ENCODE results near the gene KRI1.

The KRI1 gene

DNA sequence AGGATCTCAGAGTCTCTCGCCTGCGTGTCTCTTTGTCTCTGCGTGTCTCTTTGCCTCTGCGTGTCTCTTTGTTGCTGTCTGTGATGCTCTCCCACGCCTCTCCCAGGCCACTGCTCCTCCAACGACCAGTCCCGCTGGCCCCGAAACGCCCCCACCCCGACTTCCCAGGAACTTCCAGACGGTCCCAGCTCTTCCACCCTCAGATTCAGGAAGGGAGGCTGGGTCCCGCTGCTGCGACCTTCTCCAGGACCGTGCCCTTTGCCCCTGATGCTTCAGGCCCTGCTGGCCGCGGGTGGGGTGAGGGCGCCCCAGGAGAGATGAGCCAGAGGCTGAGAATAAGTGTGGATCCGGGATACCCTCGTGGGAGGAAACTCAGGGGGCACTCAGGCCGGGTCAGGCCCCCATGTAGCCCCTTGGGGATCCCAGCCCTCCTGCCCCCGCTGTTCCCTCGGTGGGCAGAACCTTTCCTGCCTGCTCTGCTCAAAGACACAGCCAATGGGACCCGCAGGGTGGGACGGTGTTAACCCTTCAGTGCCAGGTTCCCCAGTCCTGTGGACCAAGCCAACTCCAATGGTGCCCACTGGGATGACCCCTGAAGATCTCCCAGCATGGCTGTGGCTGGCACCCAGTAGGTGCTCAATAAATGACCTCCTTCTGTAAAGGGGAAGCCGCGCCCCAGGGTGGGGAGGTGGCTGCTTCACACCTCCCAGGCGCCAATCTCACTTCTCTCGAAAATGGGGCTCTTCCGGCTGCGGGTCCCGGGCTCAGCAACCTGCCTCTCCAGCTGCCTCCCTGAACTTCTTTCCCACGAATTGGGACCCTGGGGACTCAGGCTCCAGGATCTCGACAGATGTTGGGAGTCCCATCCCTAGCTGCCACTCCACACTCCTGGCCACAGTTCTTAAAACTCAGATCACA lies 47.1 kb downstream of the KRI1 start:
- DNase-seq (no peak), ATAC-seq (no peak)

- ATAC-seq (peak; percentile 8), DNase-seq (no peak)
These were observed 47.9 kb downstream of the KRI1 start for GRCh38 chr19:10517760-10518443.

GRCh38 chr19:10517361-10517759 lies 48.5 kb downstream of the KRI1 start, which contains the start of gene S1PR5:
S1PR5 (minus strand) TSS chr19:10517447; CDS start chr19:10515011, 2,436 bp downstream.
- ATAC-seq = no peak
- no peak for DNase-seq

DNA sequence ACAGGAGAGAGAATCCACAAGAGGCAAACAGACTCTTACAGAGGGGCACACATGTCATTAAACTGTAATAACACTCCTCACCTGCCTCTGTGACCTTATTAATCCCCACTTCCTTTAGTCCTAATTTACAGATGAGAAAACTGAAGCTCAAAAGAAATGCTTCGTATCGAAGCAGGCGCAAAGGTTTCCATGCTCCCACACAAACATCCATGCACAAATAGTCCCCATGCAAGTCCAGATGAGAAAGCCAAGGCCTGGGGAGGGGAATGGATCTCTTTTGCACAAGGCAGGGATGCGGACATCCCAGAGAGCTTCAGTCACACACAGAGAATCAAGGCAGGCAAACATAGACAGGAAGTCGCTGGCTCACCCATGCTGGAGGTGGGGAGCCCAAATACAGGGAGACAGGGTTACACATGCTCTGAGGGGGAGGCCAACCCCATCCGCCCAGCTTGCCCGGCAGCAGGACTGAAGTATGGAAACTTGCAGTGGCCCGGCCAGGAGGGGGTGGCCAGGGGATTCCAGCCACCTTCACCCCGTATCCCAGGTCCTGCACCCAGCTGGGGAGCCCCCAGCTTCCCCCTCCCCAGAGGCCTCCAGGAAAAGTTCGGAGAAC lies 49.0 kb downstream of the KRI1 start:
- no peak for ATAC-seq
- no peak for DNase-seq

DNA sequence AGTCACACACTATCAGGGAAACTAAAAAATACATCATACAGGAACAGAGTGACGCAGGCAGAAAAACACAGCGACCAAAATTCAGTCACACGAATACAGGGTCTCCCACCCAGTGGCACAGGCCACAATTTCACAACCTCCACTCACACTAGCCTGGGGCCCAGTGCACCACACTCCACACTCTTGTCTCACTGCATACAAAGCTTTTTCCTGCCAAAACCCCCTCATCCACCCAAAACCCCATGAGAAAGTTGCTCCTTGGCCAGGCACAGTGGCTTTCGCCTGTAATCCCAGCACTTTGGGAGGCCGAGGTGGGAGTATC lies 49.8 kb downstream of the KRI1 start:
- ATAC-seq (no peak), DNase-seq (no peak)

DNA sequence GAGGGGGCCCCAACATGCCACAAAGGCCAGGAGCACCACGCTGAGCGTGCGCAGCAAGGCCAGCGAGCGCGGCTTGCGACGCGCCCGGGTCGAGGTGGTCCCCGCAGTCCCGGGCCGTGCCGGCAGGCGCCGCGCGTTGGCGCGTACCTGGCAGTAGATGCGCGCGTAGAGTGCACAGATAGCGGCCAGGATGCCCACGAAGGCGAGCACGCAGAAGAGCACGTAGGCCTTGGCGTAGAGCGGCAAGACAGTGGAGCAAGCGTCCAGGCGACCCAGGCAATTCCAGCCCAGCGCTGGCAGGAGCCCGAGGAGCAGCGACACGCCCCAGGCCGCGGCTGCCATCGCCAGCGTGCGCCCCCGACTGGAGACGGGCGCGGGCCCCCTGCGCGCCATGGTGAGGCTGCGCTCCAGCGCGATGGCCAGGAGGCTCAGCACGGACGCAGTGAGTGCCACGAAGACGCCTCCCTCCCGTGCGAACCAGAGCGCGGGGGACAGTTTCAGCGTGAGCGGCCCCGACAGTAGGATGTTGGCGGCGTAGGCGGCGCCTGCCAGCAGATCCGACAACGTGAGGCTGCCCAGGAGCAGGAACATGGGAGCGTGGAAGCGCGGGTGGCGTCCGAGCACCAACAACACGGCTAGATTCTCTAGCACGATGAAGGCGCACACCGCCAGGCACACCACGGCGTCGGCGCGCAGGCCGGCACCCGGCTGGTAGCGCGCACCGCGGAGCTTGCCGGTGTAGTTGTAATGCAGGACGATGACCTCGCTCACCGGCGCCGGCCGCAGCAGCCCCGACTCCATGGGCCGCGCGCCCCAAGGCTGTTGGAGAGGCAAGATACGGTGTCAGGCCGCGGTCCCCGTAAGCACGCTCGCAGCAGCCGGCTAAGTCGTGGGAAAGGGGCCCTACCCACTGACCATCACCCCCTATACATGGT lies 51.3 kb downstream of the KRI1 start:
- DNase-seq (peak; percentile 55), ATAC-seq (peak; percentile 62)

DNA sequence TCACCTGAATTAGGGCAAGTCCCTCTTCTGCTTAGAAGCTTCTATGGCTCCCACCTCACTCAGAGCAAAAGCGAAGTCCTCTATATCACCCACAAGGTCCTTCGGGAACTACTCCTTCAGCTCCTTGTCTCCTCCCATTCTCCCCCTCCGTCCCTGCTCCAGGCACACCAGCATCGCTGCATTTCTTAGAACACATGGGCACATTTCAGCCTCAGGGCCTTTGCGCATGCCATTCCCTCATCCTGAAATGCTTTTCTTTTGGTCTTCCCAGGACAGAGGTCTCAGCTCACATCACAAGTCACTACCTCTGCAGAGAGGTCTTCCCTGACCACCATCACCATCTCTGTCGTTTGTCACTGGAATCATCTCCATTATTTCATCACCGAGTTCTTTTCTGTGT lies 52.6 kb downstream of the KRI1 start:
- DNase-seq (no peak), ATAC-seq (no peak)

- no peak for ATAC-seq
- peak; percentile 74 for DNase-seq
These were observed 55.5 kb downstream of the KRI1 start for GRCh38 chr19:10510301-10510802.

DNA sequence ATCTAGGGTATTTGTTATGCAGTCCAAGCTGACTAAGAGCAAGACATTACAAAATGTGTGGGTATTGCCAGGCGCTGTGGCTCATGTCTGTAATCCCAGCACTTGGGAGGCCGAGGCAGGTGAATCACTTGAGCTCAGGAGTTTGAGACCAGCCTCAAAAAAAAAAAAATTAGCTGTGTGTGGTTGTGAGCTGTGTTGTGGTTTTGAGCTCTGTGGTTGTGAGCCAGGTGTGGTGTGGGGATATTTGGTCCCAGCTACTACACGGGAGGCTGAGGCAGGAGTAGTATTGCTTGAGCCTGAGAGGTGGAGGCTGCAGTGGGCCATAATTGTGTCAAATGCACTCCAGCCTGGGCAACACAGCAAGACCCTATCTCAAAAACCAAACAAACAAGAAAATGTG lies 57.1 kb downstream of the KRI1 start:
- ATAC-seq = peak; percentile 80
- DNase-seq = no peak

GRCh38 chr19:10508036-10508435 lies 57.8 kb downstream of the KRI1 start:
- ATAC-seq (no peak), DNase-seq (no peak)

GRCh38 chr19:10505583-10506229 lies 60.1 kb downstream of the KRI1 start:
- ATAC-seq (peak; percentile 33), DNase-seq (peak; percentile 90)
